CD4-positive, alpha-beta T cell (primary cell): Measurements from ENCODE around the gene TOMM22. TPM values are rescaled to one million over a fixed set of nuclear protein-coding genes. Genes with fewer than 3 reads are reported as not detected.

Source experiments
- ATAC-seq: fragments of 200-7000 bp; cut with Tn5 transposase; one replicate; pipeline ENCODE4 v1.10.0; 2022; ENCODE audit warnings: mild to moderate bottlenecking; ENCODE audit not compliant: poor library complexity
- CTCF ChIA-PET: fragments of 350-600 bp; sonication (Branson Sonifier 250); formaldehyde crosslinking; loops from one replicate; lab custom pipeline; 2021; ENCODE audit warnings: antibody characterized with exemption, inconsistent platforms; lab: Charles Lee
- POLR2A ChIA-PET: fragments of 350-600 bp; sonication (Branson Sonifier 250); formaldehyde crosslinking; loops from one replicate; lab custom pipeline; 2021; ENCODE audit warnings: antibody characterized with exemption, inconsistent platforms; lab: Charles Lee
- DNase-seq, 14 experiments: peaks; one replicate each; pipeline ENCODE4 v3.0.0-alpha.2; 2013 to 2020; ENCODE audit warnings: mixed read lengths in 2 of 14
- H3K27ac ChIP-seq, 2 donors: one replicate each; pipeline versions ENCODE4 v1.5.1 to v1.7.0; 2013; ENCODE audit warnings: low read length in 2 of 2, low read depth in 1 of 2, mild to moderate bottlenecking in 1 of 2
- H3K27me3 ChIP-seq, 2 experiments: 1 replicate in 1 of 2; 2 replicates in 1 of 2; pipeline versions ENCODE4 v1.6.1 to v1.7.0; 2013; ENCODE audit warnings: low read length in 2 of 2, control low read depth in 1 of 2, mild to moderate bottlenecking in 1 of 2, moderate library complexity in 1 of 2; ENCODE audit not compliant: insufficient read depth in 2 of 2, control insufficient read depth in 1 of 2
- H3K36me3 ChIP-seq: one replicate; pipeline ENCODE4 v1.6.1; 2013; ENCODE audit warnings: low read length, control low read depth; ENCODE audit not compliant: insufficient read depth
- H3K4me1 ChIP-seq: one replicate; pipeline ENCODE4 v1.6.1; 2013; ENCODE audit warnings: low read length, control low read depth; ENCODE audit not compliant: insufficient read depth
- H3K4me3 ChIP-seq: one replicate; pipeline ENCODE4 v1.5.1; 2013; ENCODE audit warnings: mild to moderate bottlenecking, low read length, moderate library complexity
- H3K9me3 ChIP-seq, 2 experiments: 1 replicate in 1 of 2; 2 replicates in 1 of 2; pipeline versions ENCODE4 v1.6.1 to v1.7.0; 2013; ENCODE audit warnings: low read length in 2 of 2, mild to moderate bottlenecking in 2 of 2, control low read depth in 1 of 2, moderate library complexity in 1 of 2; ENCODE audit not compliant: control insufficient read depth in 1 of 2, insufficient read depth in 1 of 2
- H3K27ac Mint-ChIP-seq: one replicate; pipeline ENCODE4 v1.8.0; 2020; ENCODE audit warnings: mixed read lengths
- H3K27me3 Mint-ChIP-seq: one replicate; pipeline ENCODE4 v1.8.0; 2021; ENCODE audit warnings: mixed read lengths
- H3K36me3 Mint-ChIP-seq: one replicate; pipeline ENCODE4 v1.8.0; 2021; ENCODE audit warnings: low read depth, mixed read lengths
- H3K4me1 Mint-ChIP-seq: one replicate; pipeline ENCODE4 v1.8.0; 2021; ENCODE audit warnings: low read depth, mixed read lengths
- H3K4me3 Mint-ChIP-seq: one replicate; pipeline ENCODE4 v1.8.0; 2020; ENCODE audit warnings: mild to moderate bottlenecking, mixed read lengths
- H3K9me3 Mint-ChIP-seq: one replicate; pipeline ENCODE4 v1.8.0; 2020; ENCODE audit warnings: mixed read lengths
- intact Hi-C, 2 experiments: fragments of 100-400 bp; cut with DNase I in 1 of 2; cut with micrococcal nuclease in 1 of 2; formaldehyde crosslinking; loops; one replicate each; pipeline versions ENCODE4 v1.15.1 to v1.9.0; 2023 to 2025; cut with DNase I, micrococcal nuclease
- total RNA-seq, 174 experiments: library from RNA in 2 of 174; stranded (reverse) in 2 of 174; gene quantifications; one replicate each; pipeline ENCODE4 v1.2.3 and lab custom pipeline; 2021 to 2026
- TF ChIP-seq, protein P1 (sequence below): fragments of 200-600 bp; IDR thresholded peaks from one replicate; pipeline ENCODE4 v1.8.0; 2022; ENCODE audit warnings: antibody characterized with exemption, mild to moderate bottlenecking

The TOMM22 gene
- total RNA-seq, 2 experiments from 2014 or later: 53.7 to 54.8 TPM

GRCh38 chr22:38655519-38656255, 26.1 kb upstream of the TOMM22 start:
- peak overlapping the region; percentile 97 for H3K4me3 Mint-ChIP-seq
- Histone ChIP-seq H3K9me3 (no peaks in the 10 kb centered on the region), H3K4me3 (peak overlapping the region; percentile 86), H3K27ac (peak overlapping the region; percentile 83 to 94), H3K36me3 (no peaks in the 10 kb centered on the region), H3K4me1 (peaks cover 19% of the 10 kb centered on the region), H3K27me3 (no peaks in the 10 kb centered on the region)
- POLR2A ChIA-PET: interaction anchor here (1.4 kb wide), 1 partner anchor 78 kb away, joined by 5 read pairs; no protein-coding TSS in a partner anchor
- ATAC-seq: no peak
- CTCF ChIA-PET: interaction anchor here (5.2 kb wide), 1 partner anchor 25 kb away, joined by 22 read pairs; the partner anchor contains the start of gene TOMM22
- no peaks in the 10 kb centered on the region for H3K27me3 Mint-ChIP-seq
- H3K9me3 Mint-ChIP-seq: no peaks in the 10 kb centered on the region
- peaks cover 4% of the 10 kb centered on the region for H3K36me3 Mint-ChIP-seq
- peaks cover 23% of the 10 kb centered on the region for H3K4me1 Mint-ChIP-seq
- peak overlapping the region; percentile 98 for H3K27ac Mint-ChIP-seq
- no peak for DNase-seq
- intact Hi-C loops: loop anchor here (1.0 to 10.0 kb wide), 8 partner anchors 26 to 381 kb away; partner anchors contain the start of genes DDX17 (in 1 of the 2), DMC1 (in 1 of the 2), DNAL4 (in 1 of the 2) and GTPBP1 (in 1 of the 2)
- TF ChIP-seq, protein P1, sequence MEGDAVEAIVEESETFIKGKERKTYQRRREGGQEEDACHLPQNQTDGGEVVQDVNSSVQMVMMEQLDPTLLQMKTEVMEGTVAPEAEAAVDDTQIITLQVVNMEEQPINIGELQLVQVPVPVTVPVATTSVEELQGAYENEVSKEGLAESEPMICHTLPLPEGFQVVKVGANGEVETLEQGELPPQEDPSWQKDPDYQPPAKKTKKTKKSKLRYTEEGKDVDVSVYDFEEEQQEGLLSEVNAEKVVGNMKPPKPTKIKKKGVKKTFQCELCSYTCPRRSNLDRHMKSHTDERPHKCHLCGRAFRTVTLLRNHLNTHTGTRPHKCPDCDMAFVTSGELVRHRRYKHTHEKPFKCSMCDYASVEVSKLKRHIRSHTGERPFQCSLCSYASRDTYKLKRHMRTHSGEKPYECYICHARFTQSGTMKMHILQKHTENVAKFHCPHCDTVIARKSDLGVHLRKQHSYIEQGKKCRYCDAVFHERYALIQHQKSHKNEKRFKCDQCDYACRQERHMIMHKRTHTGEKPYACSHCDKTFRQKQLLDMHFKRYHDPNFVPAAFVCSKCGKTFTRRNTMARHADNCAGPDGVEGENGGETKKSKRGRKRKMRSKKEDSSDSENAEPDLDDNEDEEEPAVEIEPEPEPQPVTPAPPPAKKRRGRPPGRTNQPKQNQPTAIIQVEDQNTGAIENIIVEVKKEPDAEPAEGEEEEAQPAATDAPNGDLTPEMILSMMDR: no peak

DNA sequence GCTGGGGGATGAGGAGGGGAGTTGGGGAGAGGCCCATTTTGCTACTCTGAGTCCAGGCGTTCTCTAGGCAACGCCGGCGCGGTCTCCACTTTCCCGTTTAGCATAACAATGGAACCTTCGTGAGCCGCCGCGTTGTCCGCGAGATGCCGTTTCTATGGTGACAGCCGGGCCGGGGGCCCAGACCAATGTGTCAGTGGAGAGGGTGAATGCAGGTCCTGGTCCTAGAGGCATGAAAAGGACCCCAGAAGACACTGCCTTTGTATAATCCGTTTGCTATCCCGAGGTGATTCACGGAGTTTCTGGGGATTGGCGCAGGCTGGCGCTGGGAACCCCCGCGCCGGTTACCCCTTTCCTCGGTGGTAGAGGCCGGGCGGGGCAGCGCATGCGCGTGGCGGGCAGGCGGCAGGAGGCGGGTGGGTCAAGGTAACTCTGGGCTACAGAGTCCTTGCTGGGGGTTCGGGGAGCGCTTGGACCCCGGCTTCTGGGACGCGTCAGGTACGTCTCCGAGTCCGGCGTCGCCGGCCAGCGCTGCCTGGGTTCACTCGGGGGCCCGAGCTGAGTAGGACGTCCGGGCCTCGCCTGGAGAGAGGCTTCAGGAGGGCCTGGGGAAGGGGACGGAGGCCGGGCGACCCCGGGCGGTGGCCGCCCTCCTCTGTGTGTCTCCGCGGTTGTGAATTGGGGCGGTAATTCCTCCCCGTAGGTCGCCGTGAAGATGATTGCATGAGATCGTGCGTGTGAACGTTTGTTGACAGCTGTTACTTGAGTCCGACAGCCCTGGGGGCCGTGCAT, 25.3 kb upstream of the TOMM22 start, which contains the start of the genes CBY1 and FAM227A:
TSS of gene CBY1 (plus strand) at position 383 of the 789 bp plus-strand sequence. CDS start 11,417 bp downstream, outside the sequence.
TSS of gene FAM227A (minus strand) at position 137 of the 789 bp plus-strand sequence. CDS start 6,224 bp downstream, outside the sequence.
- H3K36me3 Mint-ChIP-seq: peaks cover 4% of the 10 kb centered on the region
- H3K27me3 Mint-ChIP-seq: no peaks in the 10 kb centered on the region
- ChIA-PET CTCF (interaction anchor here (5.2 kb wide), 1 partner anchor 25 kb away, joined by 22 read pairs; the partner anchor contains the start of gene TOMM22), POLR2A (interaction anchor here (0.7 to 2.8 kb wide), 7 partner anchors 9 to 155 kb away, joined by 3 to 19 read pairs (median 5); partner anchors contain the start of genes GTPBP1 and TOMM22)
- Histone ChIP-seq H3K4me3 (peak within 1 kb of the TSS; percentile 86), H3K4me1 (peaks cover 19% of the 10 kb centered on the region), H3K9me3 (no peaks in the 10 kb centered on the region), H3K27ac (peak within 1 kb of the TSS; percentile 83 to 94), H3K36me3 (no peaks in the 10 kb centered on the region), H3K27me3 (no peaks in the 10 kb centered on the region)
- H3K4me3 Mint-ChIP-seq: peak within 1 kb of the TSS; percentile 97
- peak within 1 kb of the TSS; percentile 98 for H3K27ac Mint-ChIP-seq
- TF ChIP-seq, protein P1: no peak
- peaks cover 23% of the 10 kb centered on the region for H3K4me1 Mint-ChIP-seq
- ATAC-seq (peak; percentile 78), DNase-seq (peak; percentile 74 to 92 (median 82))
- no peaks in the 10 kb centered on the region for H3K9me3 Mint-ChIP-seq
- intact Hi-C loops: loop anchor here (1.0 to 10.0 kb wide), 8 partner anchors 25 to 382 kb away; partner anchors contain the start of genes DDX17 (in 1 of the 2), DMC1 (in 1 of the 2), DNAL4 (in 1 of the 2) and GTPBP1 (in 1 of the 2)
